COLO829 (cell line): Measurements from ENCODE around the gene LDLRAD3.
"Not testable (repeated sequence)": the region's sequence is repeated elsewhere in the genome, so short reads cannot be mapped to it uniquely, and the experiment has no call there.

ENCODE experiments used
- DNase-seq: peaks from one replicate; pipeline ENCODE4 v3.0.0; 2012; ENCODE audit warnings: low spot score

The LDLRAD3 gene

DNA sequence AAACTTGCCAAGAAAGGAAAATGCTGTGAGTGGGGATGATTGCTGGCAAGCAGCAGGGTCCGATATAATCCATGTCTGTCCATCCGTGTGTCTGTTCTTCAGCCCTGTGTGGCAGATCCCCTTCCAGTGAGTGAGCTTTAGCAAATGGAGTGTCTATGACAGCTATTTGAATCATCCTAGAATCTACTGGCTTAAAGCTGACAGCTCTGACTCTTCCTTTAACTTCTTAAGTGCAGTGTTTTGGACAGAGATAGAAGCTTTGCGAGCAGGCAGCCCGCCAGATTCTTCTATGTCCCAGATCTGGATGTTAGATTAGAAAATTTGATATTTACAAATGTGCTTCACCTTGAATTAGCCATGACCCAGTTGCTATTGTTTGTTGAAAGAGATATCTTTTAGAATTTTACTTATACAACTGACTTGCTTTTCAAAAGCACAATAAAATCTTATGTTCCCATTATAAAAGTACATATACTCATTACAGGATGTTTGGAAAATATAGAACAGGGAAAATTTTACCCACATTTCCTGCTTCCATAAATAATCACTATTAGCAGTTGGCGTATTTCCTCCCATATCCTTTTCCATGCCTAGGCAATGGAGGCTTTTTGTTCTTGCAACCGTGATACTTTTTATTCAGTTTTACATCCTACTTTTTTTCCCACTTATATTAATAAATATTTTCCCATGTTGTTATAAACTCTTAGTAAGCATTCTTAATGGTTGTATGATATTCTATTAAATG is 220.8 kb downstream of the LDLRAD3 start:
- no peak for DNase-seq

DNA sequence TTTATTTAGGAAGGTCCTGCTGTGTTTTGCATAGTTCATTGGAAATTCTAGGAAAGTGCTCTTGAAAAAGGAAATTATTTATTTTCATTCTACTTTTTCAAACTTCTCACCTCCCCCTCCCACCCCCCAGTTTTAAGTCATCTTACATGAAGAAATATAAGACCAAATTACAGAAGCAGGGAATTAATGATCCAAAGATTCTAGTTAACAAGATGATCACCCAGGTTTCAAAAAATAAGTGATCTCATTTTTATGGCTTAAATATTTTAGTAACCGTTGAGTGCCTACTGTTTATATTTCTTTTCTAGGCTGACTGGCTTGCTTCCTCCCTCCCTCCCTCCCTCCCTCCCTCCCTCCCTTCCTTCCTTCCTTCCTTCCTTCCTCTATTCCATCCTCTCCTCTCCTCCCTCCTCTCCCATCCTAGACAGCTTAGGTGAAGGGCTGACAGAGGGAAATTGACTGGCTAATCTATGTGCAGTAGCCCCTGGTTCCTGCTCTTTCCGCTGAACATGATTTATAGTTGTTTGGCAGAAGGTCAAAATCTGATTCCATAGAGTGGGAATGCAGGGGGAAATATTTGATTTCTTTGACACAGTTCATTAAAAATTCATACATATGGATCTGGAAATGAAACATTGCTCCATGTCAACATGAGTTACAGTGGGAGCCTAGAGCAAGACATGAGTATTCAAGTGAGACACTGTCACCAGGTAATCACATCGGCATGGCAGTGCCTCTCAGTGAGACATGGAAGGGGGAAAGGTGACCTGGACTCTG is 221.9 kb downstream of the LDLRAD3 start:
- no peak for DNase-seq

GRCh38 chr11:36167073-36167472 is 223.2 kb downstream of the LDLRAD3 start:
- no peak for DNase-seq

DNA sequence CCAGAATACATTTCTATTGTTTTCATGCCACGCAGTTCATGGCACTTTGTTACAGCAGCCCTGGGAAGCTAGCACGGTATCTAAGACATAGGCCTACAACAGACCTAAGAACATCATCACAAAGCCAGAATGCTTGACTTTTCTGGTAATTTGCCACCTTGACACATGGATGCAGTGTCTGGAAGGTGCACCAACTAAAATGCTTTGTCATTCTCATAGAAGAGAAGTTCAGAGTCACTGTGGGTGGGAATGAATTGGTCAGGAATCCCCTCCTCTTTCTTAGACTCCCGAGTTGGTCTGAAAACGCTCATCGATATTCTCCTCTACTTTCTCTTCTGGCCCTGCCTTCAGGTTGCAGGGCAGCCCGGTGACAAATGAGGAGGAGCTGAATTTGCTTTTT is 223.9 kb downstream of the LDLRAD3 start:
- DNase-seq: no peak

- DNase-seq: no peak
Measured at GRCh38 chr11:36177836-36178235, 234.0 kb downstream of the LDLRAD3 start.

- no peak for DNase-seq
Measured at GRCh38 chr11:36186340-36187175, 242.7 kb downstream of the LDLRAD3 start.

DNA sequence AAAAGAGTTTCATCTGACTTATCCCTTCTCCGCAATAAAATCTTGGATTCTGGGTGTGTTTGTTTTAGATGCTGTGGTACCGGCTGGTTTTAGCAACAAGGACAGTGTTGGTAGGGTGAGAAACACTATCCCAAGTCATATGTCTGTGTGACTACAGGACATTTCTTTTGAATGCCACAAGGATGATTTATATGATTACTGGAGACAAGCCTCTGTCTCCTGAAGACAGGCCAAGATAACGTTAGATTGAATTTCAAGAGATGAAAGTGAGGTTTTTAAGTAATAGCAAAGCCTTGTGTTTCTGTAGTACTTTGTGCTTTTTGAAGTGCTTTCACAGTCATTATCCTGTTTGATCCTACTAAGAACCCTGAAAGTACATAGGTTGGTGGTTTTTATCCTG is 243.8 kb downstream of the LDLRAD3 start:
- no peak for DNase-seq

DNA sequence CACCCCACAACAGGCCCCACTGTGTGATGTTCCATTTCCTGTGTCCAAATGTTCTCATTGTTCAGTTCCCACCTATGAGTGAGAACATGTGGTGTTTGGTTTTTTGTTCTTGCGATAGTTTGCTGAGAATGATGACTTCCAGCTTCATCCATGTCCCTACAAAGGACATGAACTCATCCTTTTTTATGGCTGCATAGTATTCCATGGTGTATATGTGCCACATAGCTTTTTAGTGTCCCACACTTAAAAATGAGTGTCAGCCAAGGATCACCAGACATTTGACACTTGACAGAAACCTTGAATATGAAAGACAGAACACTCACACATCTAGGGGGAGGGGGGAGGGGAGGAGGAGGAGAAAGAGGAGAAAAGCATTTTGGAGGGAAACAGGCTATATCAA is 245.9 kb downstream of the LDLRAD3 start:
- DNase-seq: not testable (repeated sequence)

GRCh38 chr11:36191941-36192340 is 248.1 kb downstream of the LDLRAD3 start:
- no peak for DNase-seq

GRCh38 chr11:36192425-36193289 is 248.8 kb downstream of the LDLRAD3 start:
- no peak for DNase-seq

DNA sequence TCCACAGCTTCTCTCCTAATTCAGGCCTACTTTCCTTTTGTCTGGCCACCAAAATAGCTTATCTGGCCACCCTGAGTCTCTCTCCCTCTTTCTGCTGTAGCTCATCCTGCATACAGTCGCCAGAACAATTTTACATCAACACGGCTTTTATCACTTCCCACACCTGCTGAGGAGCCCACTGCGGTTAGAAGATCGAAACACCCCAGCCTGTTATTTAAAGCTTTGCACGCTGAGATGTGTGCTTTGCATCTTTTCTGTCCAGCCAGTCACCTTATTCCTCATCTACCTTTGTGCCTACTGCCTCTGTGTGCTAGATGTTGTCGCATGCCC is 249.4 kb downstream of the LDLRAD3 start:
- no peak for DNase-seq

DNA sequence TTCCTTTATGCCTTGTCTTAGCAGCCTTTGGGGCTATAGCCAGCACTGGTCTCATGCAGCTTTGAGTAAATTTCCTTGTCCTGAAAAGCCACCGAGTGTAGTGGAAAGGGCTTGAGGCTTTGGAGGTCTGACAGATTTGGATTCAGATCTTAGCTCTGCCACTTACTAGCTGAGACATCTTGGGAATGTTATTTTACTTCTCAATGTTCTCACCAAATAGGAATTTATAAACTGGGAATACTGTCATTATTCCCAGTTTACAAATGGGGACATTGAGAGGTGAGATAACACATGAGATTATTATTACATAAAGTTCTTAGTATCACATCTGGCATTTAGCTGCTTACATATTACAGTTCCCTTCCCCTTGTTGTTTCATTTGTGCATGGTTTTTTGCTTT is 249.9 kb downstream of the LDLRAD3 start:
- no peak for DNase-seq

- DNase-seq: no peak
Measured at GRCh38 chr11:36195496-36196354, 251.9 kb downstream of the LDLRAD3 start.

DNA sequence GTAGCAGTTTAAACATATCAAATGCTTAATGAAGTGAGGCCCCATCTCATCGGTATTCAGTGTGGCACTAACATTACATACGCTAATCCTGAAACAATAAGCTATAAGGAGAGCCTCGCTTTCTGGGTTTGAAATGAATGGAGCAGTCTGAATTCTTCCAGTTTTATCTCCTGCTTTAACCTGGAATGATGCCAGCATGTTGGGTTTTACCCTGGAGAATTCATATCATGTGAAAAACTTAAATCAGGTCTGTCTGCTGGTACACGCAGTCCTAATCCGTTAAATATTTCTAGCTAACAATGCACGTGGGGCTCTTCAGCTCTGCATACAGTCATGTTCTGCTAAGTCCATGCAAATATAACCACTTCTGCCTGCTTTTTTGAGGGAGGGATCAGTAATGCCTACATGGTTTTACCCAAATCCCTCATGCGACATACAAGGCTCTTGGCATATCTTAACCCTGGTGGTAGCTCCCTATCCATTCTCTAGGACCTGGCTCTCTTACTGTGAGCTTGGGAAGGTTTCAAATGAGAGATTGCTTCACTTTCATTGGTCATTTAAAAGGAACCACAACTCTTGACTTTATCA is 252.6 kb downstream of the LDLRAD3 start:
- no peak for DNase-seq

DNA sequence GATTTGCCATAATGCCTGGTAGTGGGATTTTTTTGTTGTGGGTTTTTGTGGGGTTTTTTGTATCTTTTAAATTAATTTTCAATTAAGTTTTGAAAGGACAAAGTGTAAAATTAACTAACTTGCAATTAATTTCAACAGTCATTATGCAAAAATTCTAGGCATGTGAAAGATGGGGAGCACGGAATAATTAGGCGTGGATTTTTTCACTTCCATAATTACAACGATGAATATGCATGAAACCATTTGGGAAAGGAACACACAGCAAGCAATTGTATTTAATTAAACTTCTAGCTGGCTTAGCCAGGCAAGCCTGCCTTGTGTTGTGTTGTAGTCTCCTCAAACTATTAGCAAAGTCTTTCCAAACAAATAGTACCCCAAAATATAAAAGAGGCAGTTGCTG is 257.5 kb downstream of the LDLRAD3 start:
- no peak for DNase-seq

- DNase-seq: no peak
Measured at GRCh38 chr11:36205536-36205935, 261.7 kb downstream of the LDLRAD3 start.

GRCh38 chr11:36210529-36210928 is 266.7 kb downstream of the LDLRAD3 start:
- no peak for DNase-seq

GRCh38 chr11:36211761-36212430 is 268.0 kb downstream of the LDLRAD3 start:
- DNase-seq: no peak

- DNase-seq: no peak
Measured at GRCh38 chr11:36212564-36213392, 268.9 kb downstream of the LDLRAD3 start.
